ENCODE data around the gene UNC80. TPM values are rescaled to one million over a fixed set of nuclear protein-coding genes. Genes with fewer than 3 reads are reported as not detected.

The UNC80 gene
- total RNA-seq, 4 donors from 2014 or later, result not detected

DNA sequence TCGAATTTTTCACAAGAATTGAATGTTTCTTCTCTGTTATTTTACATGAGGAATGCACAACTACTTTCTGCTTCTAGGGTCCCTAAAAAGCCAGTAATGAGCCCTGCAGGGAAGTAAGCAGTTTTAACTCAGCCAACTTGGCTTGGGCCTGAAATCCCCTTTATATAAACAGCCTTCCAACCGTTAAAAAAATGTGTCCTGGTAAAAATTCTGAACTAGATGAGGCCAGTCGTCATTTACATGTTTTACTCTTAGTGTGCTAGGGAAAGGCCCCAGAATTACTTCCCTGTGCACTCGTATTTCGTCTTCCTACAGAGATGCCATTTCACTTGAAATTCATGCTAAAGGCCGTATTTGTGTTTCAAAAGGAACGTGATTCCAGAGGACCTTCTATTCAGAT, 188.4 kb downstream of the UNC80 start:
- TF ChIP-seq, protein P1, sequence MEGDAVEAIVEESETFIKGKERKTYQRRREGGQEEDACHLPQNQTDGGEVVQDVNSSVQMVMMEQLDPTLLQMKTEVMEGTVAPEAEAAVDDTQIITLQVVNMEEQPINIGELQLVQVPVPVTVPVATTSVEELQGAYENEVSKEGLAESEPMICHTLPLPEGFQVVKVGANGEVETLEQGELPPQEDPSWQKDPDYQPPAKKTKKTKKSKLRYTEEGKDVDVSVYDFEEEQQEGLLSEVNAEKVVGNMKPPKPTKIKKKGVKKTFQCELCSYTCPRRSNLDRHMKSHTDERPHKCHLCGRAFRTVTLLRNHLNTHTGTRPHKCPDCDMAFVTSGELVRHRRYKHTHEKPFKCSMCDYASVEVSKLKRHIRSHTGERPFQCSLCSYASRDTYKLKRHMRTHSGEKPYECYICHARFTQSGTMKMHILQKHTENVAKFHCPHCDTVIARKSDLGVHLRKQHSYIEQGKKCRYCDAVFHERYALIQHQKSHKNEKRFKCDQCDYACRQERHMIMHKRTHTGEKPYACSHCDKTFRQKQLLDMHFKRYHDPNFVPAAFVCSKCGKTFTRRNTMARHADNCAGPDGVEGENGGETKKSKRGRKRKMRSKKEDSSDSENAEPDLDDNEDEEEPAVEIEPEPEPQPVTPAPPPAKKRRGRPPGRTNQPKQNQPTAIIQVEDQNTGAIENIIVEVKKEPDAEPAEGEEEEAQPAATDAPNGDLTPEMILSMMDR (IDR thresholded peaks at IDR 0.05), result no peak
- no peak for TF ChIP-seq POLR2A (IDR thresholded peaks at IDR 0.05)
- no peaks in the 10 kb centered on the region for H3K36me3 ChIP-seq
- no peak overlapping the region for H3K4me3 ChIP-seq
- H3K27ac ChIP-seq, result no peak overlapping the region
- no peaks in the 10 kb centered on the region for H3K27me3 ChIP-seq
- H3K4me1 ChIP-seq, result no peaks in the 10 kb centered on the region
- H3K9me3 ChIP-seq, result no peaks in the 10 kb centered on the region
- DNase-seq, result no peak

GRCh38 chr2:209960676-209961630, 189.3 kb downstream of the UNC80 start:
- peak in 2 of 3 donors; percentile 37 to 75 for DNase-seq
- no peaks in the 10 kb centered on the region for H3K27me3 ChIP-seq
- H3K27ac ChIP-seq, result no peak overlapping the region
- H3K4me3 ChIP-seq, result no peak overlapping the region
- H3K36me3 ChIP-seq, result no peaks in the 10 kb centered on the region
- H3K4me1 ChIP-seq, result no peaks in the 10 kb centered on the region
- TF ChIP-seq POLR2A (IDR thresholded peaks at IDR 0.05), result no peak
- TF ChIP-seq, protein P1 (IDR thresholded peaks at IDR 0.05), result peak in 4 of 6 experiments; percentile 47 to 59 (median 48)
- no peaks in the 10 kb centered on the region for H3K9me3 ChIP-seq

DNA sequence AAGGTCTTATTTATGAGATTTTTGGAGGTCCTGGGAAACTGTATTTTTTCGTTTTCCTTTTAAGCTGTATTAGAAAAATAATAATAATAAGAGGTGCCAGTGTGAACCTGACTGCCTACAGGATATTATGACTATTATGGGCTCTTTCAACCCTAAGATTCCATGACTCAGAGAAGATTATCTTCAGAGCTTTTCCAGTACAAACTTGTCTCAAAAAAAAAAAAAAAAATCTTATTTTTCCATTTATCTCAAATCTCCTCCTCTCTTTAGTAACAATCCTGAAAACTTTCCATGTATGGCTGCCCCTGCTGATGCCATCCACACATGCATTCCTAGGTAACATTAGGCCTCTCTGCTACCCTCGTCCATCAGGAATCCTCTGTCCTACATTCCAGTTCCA, 194.1 kb downstream of the UNC80 start:
- no peak for DNase-seq
- no peaks in the 10 kb centered on the region for H3K27me3 ChIP-seq
- no peak overlapping the region for H3K27ac ChIP-seq
- H3K4me1 ChIP-seq, result no peaks in the 10 kb centered on the region
- H3K9me3 ChIP-seq, result no peaks in the 10 kb centered on the region
- no peak overlapping the region for H3K4me3 ChIP-seq
- TF ChIP-seq, protein P1 (IDR thresholded peaks at IDR 0.05), result no peak
- TF ChIP-seq POLR2A (IDR thresholded peaks at IDR 0.05), result no peak
- no peaks in the 10 kb centered on the region for H3K36me3 ChIP-seq

DNA sequence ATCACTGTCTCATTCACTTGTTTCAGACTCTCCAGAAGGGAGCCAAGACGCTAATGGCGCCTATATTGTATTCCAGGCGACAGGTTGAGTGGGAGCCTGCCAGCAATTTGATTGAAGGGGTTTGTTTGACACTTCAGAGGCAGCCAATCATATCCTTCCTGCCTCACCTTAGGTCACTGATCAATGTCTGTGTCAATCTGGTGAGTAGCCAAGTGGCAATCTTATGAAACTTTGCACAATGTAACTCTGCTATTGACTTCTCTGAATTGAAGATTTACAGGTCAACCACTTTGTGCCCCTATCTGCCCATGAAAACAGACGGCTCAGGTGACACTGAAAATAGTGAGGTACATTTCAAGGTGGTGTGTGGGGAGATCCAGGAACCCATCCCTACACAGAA, 198.1 kb downstream of the UNC80 start:
- Histone ChIP-seq H3K4me1 (no peaks in the 10 kb centered on the region), H3K36me3 (no peaks in the 10 kb centered on the region), H3K27ac (no peak overlapping the region), H3K9me3 (no peaks in the 10 kb centered on the region), H3K4me3 (no peak overlapping the region), H3K27me3 (no peaks in the 10 kb centered on the region)
- TF ChIP-seq, protein P1 (IDR thresholded peaks at IDR 0.05), result no peak
- TF ChIP-seq POLR2A (IDR thresholded peaks at IDR 0.05), result no peak
- no peak for DNase-seq

DNA sequence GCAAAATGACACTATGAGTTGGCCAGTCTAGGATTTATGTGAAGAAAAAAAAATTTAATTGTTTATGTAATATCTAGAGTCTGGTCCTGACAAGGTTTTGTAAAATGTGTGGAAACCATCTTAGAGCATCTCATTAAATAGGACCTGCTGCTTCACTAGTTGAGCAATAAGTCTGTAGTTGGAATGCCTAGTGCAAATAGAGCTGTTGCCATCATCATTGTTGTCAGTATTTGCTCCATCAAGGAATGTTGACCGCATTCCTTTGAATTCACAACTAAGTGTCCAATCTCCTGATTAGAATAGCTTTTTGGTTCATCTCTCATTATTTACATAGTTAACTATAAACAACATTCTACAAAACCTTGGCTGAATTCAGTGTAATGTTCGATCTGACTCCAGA, 198.6 kb downstream of the UNC80 start:
- Histone ChIP-seq H3K9me3 (no peaks in the 10 kb centered on the region), H3K27me3 (no peaks in the 10 kb centered on the region), H3K4me1 (no peaks in the 10 kb centered on the region), H3K4me3 (no peak overlapping the region), H3K36me3 (no peaks in the 10 kb centered on the region), H3K27ac (no peak overlapping the region)
- DNase-seq, result no peak
- no peak for TF ChIP-seq POLR2A (IDR thresholded peaks at IDR 0.05)
- TF ChIP-seq, protein P1 (IDR thresholded peaks at IDR 0.05), result no peak

All from Peyer's patch (tissue), 4 donors.